HG03571 (cell line): ENCODE measurements around the gene KIT.

ENCODE experiments used
- ATAC-seq: cut with Tn5 transposase; IDR thresholded peaks from one replicate; pipeline ENCODE4 v1.9.1; 2021; ENCODE audit not compliant: unreplicated experiment

Gene KIT

GRCh38 chr4:54700986-54701385, 43.2 kb downstream of the KIT start:
- no peak for ATAC-seq

GRCh38 chr4:54703182-54703581, 45.4 kb downstream of the KIT start:
- no peak for ATAC-seq

GRCh38 chr4:54707406-54707805, 49.6 kb downstream of the KIT start:
- no peak for ATAC-seq

GRCh38 chr4:54708339-54709279, 50.9 kb downstream of the KIT start:
- no peak for ATAC-seq

- no peak for ATAC-seq
Observed at GRCh38 chr4:54709400-54709799, 51.6 kb downstream of the KIT start.

GRCh38 chr4:54712206-54712605, 54.4 kb downstream of the KIT start:
- ATAC-seq, result no peak

- no peak for ATAC-seq
Observed at GRCh38 chr4:54714631-54715030, 56.9 kb downstream of the KIT start.

- ATAC-seq, result no peak
Observed at GRCh38 chr4:54716478-54717065, 58.8 kb downstream of the KIT start.

GRCh38 chr4:54717694-54718093, 59.9 kb downstream of the KIT start:
- no peak for ATAC-seq

- ATAC-seq, result no peak
Observed at GRCh38 chr4:54719378-54719777, 61.6 kb downstream of the KIT start.

- ATAC-seq, result no peak
Observed at GRCh38 chr4:54723220-54723619, 65.5 kb downstream of the KIT start.

GRCh38 chr4:54723820-54724219, 66.1 kb downstream of the KIT start:
- no peak for ATAC-seq

GRCh38 chr4:54726907-54727306, 69.2 kb downstream of the KIT start:
- ATAC-seq, result no peak

- no peak for ATAC-seq
Observed at GRCh38 chr4:54727346-54727745, 69.6 kb downstream of the KIT start.

- ATAC-seq, result no peak
Observed at GRCh38 chr4:54728368-54728767, 70.6 kb downstream of the KIT start.

GRCh38 chr4:54729256-54729655, 71.5 kb downstream of the KIT start:
- no peak for ATAC-seq

GRCh38 chr4:54730581-54730980, 72.8 kb downstream of the KIT start:
- no peak for ATAC-seq

GRCh38 chr4:54731552-54731951, 73.8 kb downstream of the KIT start:
- no peak for ATAC-seq

- no peak for ATAC-seq
Observed at GRCh38 chr4:54731976-54732375, 74.2 kb downstream of the KIT start.

GRCh38 chr4:54737421-54737820, 79.7 kb downstream of the KIT start:
- no peak for ATAC-seq

GRCh38 chr4:54741202-54741601, 83.4 kb downstream of the KIT start:
- ATAC-seq, result no peak

GRCh38 chr4:54742636-54743399, 85.1 kb downstream of the KIT start:
- ATAC-seq, result no peak
